ENCODE results near the gene ZBED2.

- TF ChIP-seq CTCF (IDR thresholded peaks at IDR 0.05) (no peak), POLR2A (IDR thresholded peaks at IDR 0.05) (no peak)
Observed at GRCh38 chr3:111608383-111608782, 13.2 kb upstream of the ZBED2 start.

Measured in heart left ventricle (tissue), 13 donors.